ENCODE data around the gene HOXB3.

HOXB3 gene

DNA sequence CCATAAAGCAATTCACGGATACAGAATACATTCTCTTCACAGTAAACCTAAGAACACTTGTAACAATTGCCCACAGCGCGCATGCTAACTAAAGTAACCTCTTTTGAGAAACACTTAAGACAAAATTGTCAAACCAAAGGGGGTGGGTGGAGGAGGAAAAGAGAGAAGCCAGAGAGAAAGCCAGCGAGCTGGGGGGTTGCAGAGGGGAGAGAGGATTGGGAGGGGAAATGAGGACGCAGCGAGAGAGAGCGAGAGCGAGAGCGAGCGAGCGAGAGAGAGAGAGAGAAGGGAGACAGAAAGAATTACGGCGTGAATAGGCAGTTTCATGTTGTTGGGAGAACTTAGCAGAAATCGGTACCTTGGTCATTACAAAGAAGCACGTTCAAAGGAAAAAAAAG is 22.4 kb upstream of the HOXB3 start:
- peak; percentile 64 for DNase-seq (ENCODE audit: low read depth)

DNA sequence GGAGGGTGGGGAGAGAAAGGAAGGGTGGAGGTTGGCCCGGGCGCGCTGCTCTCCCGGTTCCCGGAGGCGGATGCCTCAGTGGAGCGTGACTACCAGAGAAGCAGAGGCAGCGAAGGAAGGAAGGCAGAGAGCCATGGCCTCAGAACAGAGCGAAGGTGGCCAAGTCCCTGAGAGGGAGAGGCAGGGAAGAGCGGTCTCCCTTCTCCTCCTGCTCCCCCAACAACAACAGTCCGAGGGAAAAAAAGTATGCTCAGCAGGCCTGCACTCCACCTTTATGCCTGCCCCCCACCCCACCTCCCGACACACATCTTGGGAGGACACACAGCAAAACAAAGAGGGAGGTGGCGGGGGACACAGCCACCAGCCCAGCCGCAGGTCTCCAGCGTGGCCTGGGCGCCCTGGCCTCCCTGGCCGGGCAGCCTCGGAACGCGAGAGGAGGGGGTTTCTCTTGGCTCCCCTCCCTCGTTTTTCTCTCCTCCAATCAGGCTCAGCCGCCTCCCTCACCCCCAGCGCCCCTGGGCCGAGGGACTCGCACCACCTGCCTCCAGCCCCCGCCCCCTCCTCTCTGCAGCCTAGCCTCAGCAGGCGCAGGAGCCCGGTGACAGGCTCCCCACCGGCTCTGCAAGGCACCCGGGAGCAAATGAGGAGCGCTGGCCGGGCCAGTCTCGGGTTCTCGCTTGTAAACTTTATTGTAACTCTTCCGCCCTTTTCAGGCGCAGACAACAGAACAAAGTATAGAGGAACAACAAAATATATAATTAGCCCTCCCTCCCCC is 21.8 kb upstream of the HOXB3 start:
- DNase-seq (ENCODE audit: low read depth), result peak; percentile 47

DNA sequence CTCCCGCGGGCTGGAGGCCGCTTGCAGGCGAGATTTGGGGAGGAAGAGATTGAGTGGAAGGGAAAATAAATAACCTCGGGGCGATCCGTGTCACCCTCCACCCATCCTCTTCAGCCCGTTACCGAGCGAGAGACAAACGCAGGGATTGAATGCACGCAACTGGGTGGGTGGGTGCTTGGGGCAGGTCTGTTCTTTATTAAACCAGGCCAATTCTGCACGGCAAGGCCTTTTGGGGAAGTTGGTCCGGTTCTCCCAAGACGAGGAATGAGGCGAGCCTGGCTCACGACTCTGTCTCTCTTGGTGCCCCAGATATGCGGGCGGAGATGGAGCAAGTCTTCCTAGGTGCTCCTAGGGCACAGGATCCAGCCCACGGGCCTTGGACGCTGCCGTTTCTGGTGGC is 21.2 kb upstream of the HOXB3 start:
- peak; percentile 57 for DNase-seq (ENCODE audit: low read depth)

DNA sequence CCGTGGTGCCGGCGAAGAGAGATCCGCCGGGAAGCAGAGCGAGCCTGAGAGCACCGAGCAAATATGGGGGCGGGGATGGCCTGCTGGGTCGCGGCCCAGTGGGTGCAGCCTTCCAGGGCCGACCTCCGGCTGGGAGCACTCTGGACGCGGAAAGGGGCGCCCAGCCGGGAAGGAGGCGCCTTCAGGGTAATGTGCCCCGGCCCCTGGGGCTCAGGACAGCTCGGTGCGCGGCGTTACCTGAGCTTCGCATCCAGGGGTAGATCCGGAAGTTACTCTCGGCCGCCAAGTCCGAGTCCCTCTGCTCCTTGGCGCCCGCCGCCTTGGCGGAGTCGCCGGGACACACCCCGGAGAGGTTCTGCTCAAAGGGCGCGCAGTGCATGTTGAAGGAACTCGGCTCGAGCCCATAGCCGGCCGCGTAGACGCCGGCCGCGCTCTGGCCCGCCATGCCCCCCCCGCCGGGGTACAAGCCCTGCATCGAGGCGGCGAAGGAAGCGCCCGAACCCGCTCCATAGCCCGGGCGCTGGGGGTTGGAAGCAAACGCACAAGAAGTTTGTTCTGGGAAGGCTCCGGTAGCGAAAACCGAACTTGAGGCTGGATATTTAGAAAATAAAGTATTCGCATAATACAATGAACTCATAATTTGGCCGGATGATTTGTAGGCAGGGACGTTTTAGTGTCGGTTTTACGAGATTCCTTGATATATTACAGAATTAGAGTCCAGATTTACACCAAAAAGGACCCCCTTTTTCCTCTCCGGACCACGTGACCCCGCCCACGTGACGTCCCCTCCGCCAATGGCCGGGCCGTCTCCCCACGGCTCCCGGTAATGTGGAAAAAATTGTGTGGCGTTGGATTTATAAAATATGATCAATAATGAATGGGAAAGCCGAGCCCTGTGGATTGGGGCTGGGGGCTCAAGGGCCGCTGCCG is 20.5 kb upstream of the HOXB3 start, which contains the start of gene HOXB7:
TSS of gene HOXB7 (minus strand) at position 736 of the 930 bp plus-strand sequence. CDS start at position 637, 99 bp downstream.
- DNase-seq (ENCODE audit: low read depth), result peak; percentile 72

DNA sequence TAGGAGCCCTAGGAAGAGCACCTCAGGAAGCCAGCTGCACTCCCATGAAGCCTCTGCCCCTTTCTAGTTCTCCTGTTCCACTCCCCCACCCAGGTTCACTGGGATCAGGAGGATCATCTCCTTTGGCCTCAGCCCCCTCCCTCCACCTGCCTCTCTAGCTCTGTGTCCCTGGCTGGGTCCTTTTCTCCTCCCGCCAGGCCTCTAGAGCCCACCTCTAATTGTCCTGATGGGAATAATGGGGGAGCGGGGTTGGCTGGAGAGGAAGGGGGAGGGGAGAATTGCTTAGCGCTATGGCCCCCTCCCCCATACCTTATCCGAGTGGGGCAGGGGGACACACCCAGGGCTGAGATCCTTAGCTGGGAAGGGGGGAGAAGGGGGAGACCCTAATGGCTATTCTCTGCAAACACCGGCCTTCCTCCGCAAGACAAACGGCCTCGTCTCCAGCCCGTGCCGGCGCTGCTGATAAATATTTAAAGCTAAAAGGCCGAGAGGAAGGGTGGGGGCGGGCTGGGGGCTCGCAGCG is 19.8 kb upstream of the HOXB3 start:
- peak; percentile 10 for DNase-seq (ENCODE audit: low read depth)

DNA sequence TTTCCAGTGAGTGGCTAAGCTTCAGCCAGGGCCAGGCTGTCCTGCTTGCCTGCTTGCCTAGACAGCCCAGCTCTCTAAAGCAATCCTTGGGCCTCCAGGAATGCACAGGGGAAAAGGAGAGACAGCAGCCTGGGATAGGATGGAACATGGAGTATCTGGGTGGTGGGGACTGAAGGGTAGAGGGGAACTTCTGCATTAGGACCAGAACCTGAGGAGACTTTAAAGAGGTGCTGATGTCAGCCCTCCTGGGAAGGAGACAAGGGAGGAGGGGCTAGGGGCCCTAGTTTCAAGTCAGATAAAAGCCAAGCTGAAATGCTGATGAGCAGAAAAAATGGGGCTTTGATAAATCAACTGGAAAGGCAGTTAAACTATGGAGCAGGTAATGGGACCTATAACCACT is 19.0 kb upstream of the HOXB3 start:
- peak; percentile 69 for DNase-seq (ENCODE audit: low read depth)

DNA sequence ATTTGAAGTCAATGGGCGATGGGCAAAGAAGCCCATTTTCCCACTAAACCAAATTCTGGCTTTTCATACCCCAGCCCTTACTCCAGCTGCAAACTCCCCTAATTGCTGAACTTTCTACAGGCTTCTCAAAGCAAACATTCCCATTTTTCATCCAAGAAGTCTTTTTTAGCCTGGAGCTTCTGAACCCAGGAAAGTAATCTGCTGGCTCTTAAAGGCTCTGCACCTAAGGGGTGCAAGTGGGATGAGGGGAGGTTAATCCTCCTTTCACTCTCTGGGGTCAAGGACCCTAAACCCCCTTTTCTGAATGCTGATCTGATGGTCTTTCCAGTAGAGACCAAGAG is 18.4 kb upstream of the HOXB3 start:
- DNase-seq (ENCODE audit: low read depth), result peak; percentile 22

DNA sequence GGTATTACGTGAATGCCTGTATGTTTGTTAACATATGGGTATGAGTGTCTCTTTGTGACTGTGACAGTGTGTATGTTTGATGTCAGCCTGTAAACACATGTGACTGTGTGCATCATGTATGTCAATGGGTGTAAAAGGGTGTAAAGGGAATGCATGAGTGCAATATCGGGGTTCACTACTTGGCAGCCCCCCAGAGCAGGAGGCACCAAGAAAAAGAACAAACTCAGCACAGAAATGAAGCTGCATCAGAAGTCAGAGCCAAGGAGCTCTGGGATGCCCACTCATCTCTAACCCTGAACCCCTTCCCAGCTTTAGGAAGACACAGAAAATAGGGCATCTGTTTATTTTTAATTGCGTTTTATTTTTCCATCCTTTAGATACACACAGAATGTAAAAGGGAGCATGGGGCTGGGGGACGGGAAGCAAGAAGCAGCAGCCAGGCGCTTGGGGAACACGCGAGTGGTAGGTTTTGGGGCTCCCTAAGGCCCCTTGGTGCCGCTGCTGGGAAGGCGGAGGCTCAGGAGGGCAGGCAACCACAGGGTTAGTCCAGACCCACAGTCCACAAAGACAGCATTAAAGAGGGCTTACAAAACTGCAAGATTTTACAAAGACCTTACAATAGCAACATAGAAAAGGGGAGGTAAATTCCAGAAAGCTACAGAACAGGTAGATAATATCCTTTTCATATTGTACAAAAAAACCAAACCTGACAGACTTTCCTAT is 17.0 kb upstream of the HOXB3 start:
- DNase-seq (ENCODE audit: low read depth), result peak; percentile 48

DNA sequence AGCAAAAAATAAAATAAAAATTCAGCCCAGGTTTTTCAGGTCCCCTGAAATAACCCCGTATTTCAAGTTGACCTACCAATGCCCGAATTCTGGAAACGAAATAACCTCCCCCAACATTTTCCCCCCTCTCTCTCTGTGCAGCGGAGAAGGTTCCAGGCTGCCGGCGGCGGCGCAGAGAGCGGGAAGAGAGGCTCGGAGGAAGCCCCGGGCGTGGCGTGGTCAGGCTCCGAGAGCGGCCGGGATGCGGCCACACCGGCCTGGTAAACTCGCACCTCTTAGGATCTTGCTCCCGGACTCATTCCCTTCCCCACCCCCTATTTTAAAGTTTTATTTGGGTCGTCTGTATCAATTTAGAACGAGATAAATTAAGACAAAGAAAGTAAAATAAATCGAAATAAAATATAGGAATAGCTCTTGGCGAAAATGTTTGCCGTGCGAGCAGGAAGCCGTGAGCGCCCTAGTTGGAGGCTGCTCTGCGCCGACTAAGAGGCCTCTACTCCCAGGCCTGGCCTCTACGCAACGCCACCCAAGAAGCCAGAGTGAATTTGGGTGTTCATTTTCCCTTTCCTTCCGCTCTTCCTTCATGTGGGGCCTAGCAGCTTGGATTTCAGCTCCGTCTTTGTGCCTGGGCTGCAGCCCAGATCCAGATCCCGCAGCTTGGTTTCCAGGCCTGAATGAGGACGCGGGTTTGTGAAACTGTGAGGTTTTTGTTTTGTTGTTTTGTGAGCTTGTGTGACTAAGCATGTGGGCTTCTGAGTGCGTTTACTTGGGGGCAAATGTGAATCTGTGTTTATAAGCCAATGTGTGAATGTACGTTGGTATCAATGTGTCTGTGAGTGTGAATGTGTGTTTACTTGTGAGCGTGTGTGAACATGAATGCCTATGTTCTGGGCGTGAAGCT is 16.2 kb upstream of the HOXB3 start:
- DNase-seq (ENCODE audit: low read depth), result peak; percentile 75

DNA sequence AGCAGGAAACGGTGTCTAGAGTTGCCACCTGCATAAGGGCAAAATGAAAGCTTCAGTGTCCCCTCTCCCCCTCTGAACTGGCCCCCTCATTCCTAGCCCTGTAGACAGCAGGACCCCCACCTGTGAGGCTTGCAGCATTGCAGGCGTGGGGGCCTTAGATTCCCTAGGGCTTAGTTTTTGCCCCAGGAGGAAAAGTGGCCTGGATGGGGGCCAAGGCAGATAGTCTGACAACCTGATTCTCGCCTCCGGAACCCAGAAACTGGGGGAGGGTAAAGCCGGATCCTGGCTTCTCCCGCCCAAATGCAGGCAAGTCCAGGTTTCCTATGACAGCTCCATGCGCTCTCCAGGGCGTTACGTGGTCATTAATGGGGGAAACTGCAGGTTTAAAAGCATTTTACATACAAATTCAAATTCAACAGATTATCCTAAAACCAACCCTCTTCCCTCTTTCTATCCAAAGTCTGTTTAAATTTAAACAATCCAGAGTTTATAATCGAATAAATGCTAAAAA is 15.4 kb upstream of the HOXB3 start:
- DNase-seq (ENCODE audit: low read depth), result peak; percentile 69

DNA sequence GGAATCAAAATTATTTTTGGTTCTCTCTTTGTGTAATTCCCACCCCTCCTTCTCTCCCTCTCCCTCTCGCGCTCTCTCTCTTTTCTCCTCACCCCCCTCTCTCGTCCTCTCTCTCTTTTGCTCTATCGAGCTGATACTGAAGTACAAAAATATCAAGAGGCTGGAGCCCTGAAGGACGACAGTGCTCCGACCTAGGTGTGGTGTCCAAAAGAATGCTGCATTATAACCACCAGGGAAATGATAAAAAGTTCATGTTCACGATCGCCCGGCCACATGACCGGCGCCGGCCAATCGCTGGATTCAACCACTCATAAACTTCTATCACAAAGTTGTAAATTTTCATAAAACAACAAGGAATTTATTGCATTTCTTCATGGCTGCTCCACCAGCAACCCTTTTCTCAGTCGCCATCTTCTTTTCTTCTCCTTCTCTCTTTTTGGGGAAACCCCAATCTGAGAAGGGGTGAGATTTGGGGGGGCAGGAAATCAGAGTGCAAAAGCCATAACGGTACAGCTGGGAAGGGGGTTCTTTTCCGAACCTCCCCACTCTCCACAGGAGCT is 14.8 kb upstream of the HOXB3 start, which contains the start of gene HOXB6:
TSS of gene HOXB6 (minus strand) at position 217 of the 560 bp plus-strand sequence. CDS start 6,836 bp downstream, outside the sequence.
- DNase-seq (ENCODE audit: low read depth), result peak; percentile 91

DNA sequence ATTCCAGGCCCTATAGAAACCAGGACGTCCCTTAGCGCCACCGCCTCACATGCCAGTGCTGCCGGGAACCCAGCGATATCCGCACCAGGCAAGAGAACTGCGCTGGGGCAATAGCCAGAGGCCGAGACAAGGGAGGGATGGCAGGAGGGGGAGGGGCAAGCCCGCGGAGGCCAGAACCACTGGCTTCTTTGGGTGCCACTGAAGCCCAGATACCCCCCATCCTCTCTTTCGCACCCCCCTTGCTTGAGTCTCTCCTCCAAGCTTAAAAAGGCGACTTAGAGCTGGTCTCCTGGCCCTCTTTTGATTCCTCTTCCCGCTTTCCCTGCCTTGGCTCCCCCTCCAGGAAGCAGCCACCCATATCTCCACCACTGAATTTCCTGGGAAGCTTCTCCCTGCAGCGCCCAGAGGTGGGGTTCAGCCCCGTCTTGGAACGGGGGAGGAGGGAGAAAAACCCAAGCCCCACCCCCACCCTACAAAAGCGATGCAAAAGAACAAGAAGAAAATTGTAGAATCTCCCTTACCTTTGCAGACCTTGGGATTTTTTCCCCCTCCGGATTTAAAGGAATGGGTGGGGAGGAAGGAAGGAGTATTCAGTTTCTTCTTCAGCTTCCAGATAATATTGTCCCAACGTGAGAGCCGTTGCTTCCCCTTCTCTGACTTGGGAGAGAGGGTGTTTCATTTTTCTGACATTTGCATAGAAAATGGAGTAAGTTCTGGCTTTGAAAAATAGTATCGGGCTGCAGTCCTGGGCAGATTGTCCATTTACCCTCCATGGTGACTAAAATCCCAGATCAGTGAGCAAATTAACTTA is 14.1 kb upstream of the HOXB3 start:
- DNase-seq (ENCODE audit: low read depth), result peak; percentile 85

DNA sequence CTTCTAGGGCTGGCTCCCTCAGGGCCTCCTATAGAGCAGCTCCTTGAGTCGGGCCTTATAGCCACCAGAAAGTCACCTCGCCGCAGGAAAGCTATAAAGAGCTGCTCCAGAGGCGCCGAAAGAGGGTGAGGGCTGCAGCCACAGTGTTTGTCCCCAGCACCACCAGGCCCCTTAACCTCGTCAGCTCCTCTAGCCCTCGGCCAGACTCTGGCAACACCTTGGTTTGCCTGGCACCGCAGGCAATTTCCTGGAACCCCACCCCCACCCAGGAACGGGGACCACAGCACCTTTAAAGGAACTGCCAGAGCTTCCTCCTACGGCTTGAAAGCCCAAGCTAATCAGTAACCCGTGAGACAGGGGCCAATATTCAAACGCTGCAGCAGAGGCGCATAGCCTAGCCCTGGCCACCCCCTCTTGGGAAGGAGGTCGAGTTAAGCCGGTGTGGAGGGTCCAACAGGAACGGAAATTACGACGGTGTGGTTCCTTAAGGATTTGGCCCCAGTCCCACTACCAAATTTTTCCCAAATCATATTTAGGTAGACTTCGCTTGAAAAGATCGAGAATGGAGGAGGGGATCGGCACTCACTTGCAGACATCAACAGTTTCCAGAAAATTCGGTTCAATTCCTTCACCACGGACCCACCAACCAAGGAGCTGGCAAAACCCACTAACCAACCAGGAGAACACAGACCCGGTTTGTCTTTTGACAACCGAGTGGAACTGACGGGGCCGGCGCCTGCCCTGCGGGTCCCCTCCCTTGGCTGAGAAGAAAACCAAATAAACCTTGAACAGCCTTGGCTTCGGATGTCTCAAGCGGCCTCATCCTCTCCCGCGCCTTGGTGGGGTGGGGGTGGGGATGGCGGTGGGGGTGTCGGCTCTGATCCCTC is 11.7 kb upstream of the HOXB3 start:
- DNase-seq (ENCODE audit: low read depth), result peak; percentile 19

DNA sequence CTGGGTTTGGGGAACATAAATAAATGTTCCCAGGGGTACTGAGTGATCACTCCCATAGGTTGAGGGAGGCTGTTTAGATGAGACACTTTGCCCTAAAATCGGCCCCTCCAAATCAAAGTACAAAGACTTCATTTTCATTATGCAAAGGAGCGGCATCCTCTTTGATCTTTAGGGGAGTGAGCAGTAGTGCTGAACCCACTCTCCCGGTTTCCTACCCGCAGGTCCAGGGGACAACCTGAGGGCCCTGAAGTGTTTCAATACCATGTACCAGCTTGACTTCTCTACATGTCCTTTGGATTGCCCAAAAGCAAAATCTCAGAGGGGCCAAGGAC is 11.1 kb upstream of the HOXB3 start:
- peak; percentile 31 for DNase-seq (ENCODE audit: low read depth)

DNA sequence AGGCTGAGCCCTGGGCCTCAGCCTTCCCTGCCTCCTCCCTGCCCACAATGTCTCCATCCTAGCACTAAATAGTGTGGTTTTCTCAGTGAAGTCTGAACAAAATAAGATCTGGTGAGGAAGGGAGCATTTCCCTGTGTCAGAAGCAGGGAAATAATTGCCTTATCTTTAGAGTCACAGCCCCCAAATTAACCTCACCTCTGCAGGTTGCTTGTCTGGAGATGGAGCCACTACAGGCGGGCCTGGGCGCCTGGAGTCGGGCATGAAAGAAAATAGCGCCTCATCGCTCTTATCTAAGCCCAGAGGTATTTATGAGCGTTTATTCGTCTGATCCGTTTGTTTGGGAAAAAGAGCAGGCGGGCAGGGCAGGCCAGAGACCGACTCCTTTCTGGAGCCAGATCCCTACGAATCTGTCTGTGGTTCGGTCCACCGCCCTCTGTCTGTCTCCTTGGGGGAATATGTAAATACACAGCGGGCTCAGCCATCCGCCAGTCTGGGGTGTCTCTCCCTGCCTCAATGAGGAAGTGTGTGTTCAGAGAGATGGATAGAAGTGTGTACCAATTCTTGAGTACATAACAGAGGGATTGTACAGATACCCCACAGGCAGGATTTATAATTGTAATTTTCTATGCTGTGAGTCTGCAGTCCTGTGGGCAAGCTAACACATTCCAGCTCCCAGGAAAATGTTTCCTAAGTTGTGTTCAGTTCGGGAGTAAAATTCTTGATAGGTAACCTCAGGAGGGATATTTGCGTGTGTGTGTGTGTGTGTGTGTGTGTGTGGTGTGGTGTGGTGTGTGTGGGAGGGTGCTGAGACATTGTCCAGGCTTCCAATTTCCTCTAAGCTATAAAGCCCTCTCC is 10.4 kb upstream of the HOXB3 start:
- peak; percentile 94 for DNase-seq (ENCODE audit: low read depth)

DNA sequence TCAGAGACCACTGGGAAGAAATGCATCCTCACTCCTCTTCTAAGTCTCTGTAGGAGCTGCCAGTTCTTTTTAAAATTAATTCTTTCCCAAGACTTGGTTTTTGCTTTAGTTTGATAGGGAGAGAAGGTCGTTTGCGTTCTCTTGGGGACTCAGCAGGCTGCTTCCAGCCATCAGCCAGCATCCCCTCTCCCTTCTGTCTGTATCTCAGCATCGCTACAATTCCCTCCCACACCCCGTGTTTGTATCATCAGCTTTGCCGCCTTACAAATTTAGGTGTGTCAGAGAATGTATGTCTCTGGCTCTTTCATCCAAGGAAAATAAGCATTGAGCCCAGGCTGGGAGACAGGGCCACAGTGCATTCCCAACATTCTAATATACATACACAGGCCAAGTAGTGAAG is 9.3 kb upstream of the HOXB3 start:
- peak; percentile 17 for DNase-seq (ENCODE audit: low read depth)

DNA sequence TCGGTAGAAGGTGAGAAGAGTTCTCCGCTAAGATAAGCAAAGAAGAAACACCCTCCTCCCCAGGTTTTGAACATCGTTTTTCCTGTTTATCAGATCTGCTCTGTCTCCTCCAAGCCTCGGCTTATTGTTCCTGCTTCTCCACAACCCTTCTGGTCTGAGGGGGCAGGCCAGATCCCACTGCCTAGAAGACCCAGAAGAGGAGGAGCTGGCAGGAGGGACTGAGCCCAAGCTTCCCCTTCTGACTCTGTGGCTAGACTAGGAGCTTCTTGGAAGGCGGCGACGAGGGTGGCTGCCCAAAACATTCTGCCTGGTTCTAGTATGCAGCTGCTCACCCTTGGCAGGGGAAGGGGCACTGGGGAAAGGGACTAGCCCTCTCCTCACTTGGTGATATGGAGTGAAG is 8.7 kb upstream of the HOXB3 start:
- peak; percentile 41 for DNase-seq (ENCODE audit: low read depth)

Data from amniotic epithelial cell (primary cell).